G401 (cell line): ENCODE measurements around the gene TULP4. TPM values are rescaled to one million over a fixed set of nuclear protein-coding genes. Genes with fewer than 3 reads are reported as not detected.
"Not testable (repeated sequence)": the region's sequence is repeated elsewhere in the genome, so short reads cannot be mapped to it uniquely, and the experiment has no call there.

Source experiments
- DNase-seq: peaks from one replicate; pipeline ENCODE4 v3.0.0-alpha.2; 2015; ENCODE audit warnings: low spot score
- in situ Hi-C: cut with HindIII; loops from 2 replicates; pipeline ENCODE4 v1.10.0; 2016; ENCODE audit warnings: low sequenced_read_pairs, mixed read lengths
- total RNA-seq: library from RNA; depleted of rRNA; stranded (reverse); fragments of >200 nt; shearing (Covaris generic); gene quantifications from 2 replicates; pipeline ENCODE4 v1.2.3, GENCODE V29; 2014

Gene TULP4
- total RNA-seq, 1 experiment from 2014 or later = 68.5 TPM

DNA sequence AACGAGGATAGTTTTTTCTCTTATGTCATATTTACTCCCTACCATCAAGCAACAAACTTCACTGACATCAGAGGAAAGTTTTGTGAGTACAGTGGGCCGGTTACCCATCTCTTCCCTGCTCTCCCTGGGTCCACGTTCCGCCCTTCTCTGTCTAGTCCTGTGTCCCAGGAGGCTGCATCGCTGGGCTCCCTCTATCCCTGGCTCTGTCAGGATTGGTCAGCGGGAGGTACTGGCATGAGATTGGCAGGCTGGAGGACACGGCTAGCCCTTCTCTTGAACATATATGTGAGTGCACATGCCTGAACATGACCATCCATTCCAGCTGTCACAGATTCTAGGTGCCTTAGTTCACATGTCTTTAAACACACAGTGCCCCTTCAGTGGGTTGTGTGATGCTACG is 217.4 kb downstream of the TULP4 start:
- DNase-seq = no peak
- in situ Hi-C loops = no loop called here

DNA sequence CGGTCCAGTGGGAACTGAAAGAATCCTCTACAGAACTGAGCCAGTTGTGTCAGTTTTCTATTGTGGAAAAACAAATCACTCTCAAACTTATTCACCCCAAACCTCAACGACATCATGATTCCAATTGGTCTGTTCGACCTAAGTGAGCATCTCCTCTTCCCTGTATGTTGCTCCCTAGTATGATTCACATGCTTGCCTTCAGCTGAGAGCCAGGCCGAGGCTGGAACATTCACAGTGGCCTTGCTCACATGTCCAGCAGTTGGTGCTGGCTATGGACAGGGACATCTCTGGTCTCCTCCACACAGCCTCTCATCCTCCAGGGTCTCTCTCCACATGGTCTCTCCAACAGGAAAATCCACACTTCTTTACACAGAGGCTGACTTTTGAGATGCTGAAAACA is 219.3 kb downstream of the TULP4 start:
- no peak for DNase-seq
- in situ Hi-C loops = no loop called here

DNA sequence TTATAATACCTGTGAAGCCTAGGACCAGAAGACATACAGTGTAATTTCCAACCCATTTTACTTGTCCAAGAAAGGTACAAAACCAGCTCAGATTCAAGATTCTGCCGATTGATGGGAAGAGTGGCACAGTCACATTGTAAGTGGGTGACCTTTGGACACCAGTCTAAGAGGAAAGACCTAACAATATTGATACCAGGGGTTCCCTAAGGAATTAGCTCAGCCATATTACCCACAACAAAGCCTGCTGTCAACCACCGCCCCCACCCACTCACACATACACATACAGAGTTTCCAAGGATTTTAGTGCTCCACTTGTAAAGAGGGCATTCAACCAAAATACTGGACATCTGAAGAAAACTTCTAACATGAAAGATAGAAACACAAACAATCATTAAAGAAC is 219.7 kb downstream of the TULP4 start:
- no peak for DNase-seq
- in situ Hi-C loops = no loop called here

DNA sequence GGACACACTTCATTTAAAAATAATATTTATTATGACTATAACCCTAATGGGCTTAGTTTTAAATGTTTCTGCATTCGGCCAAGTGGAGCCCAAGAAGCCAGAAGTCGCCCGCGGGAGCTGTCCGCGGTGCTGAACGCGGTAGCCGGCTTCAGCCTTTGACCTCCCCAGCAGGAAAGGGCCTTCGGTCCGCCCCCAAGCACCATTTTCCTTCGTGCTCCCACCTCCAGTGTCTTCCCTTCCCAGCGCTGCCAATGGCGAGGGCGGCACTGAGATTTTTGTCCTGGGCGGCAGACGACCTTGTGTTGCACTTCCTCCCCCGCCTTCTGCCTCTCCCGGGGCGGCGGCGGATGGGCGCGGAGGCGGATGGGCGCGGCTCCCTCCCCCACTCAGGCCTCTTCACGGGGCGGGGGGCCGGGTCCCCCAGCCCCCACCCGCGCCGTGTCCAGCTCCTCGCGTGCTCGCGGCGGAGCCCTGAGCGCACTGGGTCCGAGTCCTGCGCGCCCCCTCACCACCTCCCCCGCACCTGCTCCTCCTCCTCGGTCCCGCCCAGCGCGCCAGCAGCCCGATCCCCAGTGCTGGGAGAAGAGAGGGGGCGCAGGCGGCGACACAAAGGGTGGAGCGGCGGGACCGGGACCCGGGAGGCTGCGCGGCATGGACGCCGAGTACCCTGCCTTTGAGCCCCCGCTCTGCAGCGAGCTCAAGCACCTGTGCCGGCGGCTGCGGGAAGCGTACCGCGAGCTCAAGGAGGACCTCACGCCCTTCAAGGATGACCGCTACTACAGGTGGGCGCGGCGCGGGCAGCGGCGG is 224.0 kb downstream of the TULP4 start:
- in situ Hi-C loops = no loop called here
- DNase-seq = peak; percentile 32

DNA sequence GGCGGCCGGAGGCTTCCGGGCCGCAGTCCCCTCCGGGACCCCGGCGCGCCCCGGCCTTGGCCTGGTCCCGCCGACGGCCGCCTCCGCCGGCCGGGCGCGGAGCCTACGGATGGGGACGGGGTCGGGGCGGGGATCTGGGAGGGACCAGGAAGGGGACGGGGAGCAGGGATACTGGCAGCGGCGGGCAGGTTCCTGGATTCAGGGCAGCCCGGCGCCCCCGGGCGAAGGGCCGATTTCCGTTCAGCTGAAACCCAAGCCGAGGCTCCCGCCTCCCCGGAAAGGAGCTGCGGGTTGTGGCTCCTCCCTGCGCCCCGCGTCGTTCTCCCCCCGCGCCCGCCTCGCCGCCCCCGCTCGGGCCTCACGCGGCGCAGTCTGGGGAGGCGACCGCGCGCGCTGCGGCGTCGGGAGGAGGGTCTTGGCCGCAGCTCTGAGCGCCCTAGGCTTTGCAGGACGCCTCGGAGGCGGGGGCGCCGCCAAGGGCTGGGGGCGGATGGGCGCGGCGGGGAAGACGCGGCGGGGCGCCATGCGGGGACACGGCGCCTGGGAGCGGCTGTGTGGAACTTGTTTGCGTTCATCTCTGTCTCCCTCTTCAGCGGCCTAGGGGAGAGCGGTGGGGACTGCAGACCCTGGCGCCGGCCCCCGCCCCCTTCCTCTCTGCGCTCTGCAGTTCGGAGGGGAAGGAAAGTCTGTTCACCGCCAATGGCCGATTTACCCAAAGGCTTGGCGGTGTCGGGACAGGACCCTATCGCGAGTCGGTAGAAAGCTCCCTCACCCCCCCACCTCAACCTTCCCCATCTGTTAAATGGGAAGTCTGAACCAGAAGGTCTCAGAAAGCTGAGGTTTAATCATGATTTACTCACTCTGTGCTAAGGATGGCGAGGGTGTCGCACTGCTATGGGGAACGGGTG is 224.9 kb downstream of the TULP4 start:
- in situ Hi-C loops = no loop called here
- no peak for DNase-seq

DNA sequence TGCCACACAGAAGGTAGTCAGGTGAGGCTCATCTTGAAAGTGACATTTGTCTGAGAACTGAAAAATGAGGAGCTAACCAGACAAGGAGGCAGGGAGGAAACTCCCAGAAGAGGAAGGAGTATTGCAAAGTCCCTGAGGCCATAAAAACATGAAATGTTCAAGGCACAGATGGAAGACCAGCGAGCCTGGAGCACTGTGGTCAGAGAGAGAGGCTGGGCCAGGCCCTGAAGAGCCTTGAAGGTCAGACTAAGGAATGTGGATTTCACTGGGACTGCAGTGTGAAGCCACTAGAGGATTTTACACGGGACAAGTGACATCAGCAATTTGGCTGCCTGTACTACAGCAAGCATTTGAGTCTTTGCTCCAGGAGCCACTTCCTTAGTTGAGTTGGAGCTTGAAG is 226.5 kb downstream of the TULP4 start:
- in situ Hi-C loops = no loop called here
- DNase-seq = no peak

DNA sequence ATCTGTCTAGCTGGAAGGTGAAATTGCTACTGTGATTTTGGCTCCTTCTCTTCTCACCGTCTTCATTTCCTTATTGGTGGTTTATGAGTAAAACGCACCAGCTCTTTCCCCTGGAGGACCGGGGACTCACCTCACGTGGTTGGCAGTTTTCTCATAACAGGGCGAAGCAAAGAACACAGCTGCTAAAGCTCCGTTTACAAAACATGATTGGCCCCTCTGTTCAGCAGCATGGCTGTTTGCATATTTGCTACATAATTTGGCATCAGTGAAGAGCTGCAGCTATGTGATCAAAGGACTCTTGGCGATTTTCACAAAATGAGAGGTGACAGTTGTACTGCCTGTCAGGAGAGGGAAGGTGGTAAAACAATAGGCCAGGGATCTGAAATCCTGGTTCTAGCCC is 227.1 kb downstream of the TULP4 start:
- in situ Hi-C loops = no loop called here
- no peak for DNase-seq

DNA sequence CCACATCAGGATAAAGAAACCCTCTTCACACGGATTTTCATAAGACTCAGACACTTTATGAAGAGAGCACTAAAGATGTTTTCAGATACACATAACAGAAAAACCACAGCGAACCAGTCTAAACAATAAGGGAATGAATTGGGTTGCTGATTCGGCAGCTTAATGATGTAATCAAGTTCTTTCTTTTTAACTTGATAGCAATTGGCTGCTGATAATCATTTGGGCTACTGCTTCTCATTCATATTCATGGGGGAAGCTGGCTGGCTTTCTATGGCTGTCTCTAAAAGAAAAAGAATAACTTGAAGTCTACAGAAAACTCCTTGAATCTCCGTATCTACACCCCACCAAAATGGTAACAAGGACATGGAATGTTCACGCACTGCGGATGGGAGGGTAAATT is 227.6 kb downstream of the TULP4 start:
- in situ Hi-C loops = no loop called here
- DNase-seq = no peak

DNA sequence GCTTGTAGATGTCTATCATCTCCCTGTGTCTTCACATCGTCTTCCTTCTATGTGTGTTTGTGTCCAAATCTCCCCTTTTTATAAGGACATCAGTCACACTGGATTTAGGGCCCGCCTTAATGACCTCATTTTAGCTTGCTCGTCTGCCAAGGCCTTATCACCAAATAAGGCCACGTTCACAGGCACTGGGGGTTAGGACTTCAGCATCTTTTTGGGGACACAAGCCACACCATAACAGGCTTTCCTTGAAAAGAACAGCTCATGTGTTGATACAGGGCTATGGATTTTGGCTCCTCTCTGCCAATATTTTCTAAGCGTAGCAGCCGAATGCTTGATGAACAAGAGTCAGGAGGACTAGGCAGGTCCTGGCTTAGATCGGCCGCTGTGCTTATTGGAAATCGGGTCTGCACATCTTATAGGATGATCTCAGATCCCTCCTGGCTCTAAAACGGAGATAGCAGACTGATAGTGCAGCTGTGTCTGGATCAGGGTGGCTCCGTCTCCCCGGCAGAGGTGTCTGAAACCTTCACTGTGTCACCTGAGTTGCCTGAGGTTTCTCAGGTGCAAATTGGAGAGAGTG is 231.4 kb downstream of the TULP4 start:
- in situ Hi-C loops = no loop called here
- no peak for DNase-seq

DNA sequence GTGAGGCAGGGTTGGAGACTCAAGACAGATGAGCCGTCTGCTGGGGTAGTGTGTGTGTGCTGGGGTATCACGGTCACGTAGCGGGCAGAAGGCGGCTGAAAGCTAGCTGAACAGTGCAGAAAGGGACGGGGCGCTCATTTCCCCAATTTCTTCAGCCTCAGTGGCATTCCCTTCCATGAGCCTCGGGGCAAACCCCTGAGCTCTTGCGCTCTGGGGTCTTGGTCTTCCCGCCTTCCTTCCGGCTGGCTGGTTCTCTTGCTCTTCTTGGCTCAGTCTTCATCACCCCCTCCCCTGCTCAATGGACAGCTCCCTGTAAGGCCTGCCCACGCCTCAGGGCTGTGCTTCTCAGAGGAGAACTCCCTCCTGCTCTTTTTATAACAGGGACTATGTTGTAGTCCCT is 232.2 kb downstream of the TULP4 start:
- in situ Hi-C loops = no loop called here
- no peak for DNase-seq

DNA sequence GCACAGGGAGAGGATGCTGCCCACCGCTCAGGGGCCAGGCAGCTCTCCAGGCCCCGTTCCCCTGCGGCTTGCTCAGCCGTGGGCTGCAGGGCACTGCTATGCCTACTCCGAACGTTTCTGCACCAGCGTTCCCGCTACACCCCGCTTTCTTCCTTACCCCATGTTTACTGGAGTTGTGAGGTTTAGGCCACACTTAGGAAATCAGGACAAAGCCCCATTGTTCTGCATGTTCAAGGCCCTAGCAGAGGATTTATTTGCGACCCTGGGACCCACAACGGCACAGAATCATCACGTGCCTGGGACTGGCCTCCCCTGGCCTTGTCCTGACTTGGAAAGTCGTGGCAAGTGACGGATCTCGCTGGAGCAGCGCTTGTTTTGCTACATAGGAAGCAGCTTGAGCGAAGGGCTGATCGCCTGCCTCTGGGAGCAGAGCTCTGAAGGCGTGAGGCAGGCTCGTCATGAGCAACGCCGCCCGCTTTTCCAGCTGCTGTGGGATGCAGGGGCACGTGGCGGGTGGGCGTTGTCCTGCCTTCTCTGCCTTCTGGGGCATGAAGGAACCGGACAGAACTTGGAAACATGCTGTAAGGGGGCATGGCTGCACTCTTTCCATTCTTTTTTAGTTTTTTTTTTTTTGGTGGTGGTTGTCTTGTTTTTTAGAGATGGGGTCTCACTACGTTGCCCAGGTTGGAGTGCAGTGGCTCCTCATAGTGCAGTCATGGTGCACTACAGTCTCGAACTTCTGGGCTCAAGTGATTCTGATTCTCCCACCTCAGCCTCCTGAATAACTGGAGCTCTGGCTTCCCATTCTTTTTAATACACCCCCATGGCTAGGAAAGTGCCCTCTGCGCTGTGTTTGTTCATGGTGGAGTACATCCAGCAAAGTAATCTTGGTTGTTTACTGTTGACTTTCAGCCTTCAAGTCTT is 233.0 kb downstream of the TULP4 start:
- no peak for DNase-seq
- in situ Hi-C loops = no loop called here

DNA sequence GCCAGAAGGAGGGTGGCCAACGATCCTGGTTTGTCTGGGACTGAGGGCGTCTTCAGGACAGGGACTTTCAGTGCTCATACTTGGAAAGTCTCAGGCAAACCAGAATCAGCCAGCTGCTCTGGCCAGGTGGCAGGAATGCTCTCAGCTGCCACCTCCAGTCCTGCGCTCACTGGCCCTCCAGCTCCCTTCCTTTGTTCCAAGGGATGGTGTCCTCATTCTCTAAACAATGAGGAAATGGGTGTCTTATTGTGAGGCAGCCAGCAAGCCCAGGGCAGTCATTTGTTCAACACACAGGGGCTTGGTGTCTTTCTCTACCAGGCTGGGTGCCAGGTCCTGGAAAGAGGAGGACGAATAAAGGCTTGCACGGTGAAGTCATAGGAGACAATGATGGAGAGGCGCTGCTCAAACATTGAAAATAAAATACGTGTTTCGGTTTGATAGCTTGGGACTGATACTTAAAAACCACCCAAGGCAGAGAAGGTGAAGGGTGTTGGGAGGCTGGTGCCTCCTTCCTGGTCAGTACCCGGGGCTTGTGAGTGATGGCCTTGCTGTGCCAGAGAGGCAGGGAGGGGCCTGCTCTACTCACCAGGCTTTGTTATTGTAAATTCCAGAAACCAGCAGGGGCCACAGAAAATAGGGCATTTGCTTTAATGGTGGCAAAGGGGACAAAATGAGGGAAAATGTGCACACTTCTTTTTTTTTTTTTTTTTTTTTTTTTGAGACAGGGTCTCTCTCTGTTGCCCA is 236.3 kb downstream of the TULP4 start:
- no peak for DNase-seq

DNA sequence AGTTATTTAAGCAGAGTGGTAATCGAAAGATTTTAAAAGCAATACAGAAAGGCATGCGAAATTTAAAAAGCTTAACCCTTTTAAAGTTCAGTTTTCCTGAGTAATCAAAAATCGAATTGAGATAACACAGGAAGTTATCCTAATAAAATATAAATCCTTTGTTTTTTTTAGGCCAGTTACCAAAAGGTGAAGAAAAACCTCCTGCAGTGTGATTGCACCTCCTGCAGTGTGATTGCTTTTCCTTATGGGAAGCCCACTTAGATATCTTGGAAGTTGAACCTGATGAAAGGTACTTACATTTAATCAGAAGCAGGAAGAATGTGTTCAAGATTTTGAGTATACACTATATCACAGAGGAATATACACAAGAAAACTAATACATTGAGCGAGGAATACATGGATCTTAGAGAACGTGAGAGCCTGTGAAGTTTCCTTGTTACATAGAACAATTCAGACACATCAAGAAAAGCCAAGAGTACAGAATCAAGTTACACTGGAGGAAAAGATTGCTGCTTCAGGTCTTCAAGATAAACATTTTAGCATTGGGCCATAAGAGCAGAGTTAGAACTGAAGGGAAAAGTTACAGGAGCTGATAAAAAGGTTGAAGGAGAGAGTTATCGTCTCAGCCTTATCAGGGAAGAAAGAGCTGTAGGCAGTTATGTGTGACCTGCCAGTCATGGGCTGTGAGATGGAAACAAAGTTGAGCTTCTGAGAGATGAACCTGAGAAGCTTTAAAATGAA is 240.0 kb downstream of the TULP4 start:
- in situ Hi-C loops = no loop called here
- DNase-seq = no peak

More for the DNA sequence above, 236.3 kb downstream of the TULP4 start:
- in situ Hi-C loops = no loop called here

DNA sequence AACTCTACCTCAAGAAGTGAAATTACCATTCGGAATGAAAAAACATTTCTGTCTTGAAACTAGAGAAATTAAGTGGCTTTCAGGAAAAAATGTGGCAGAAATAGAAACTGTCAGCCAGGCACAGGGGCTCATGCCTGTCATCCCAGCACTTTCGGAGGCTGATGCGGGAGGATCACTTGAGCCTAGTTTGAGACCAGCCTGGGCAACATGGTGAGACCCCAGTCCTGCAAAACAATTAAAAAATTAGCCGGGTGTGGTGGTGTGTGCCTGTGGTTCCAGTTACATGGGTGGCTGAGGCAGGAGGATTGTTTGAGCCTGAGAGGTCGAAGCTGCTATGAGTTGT is 240.5 kb downstream of the TULP4 start:
- DNase-seq = no peak
- in situ Hi-C loops = no loop called here

DNA sequence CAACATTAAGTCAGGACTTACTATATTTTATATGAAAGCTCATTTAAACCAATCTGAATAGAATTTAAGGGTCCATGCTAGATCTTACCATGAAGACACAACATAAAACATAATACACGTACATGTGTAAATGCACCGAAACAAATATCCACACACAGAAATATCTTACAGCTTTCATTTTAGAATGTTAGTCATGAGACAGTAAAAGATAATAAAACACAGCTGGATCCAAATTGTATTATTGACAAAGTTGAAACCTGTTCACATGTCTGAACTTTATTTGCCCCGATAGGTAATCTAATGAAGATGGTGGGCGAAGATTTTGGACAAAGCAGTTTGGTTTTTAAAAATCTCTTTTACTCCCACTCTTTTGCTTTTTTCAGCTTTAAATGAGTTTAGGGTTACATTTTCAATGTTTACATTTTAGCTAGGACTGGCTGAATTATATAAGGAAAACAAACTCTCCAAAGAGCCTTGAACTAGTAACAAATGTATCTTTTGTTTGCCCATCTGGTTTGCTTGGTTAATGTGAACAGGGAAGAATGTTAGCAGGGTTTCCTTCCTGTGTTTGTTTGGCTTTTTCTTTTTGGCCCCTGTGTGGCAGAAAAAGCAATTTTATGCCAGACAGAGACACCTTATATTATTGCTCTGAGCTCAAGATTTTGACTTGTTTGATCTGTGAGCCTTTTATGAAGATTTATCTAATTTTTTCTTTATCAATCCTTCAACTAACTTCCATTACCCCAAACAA is 242.5 kb downstream of the TULP4 start:
- in situ Hi-C loops = no loop called here
- DNase-seq = no peak

DNA sequence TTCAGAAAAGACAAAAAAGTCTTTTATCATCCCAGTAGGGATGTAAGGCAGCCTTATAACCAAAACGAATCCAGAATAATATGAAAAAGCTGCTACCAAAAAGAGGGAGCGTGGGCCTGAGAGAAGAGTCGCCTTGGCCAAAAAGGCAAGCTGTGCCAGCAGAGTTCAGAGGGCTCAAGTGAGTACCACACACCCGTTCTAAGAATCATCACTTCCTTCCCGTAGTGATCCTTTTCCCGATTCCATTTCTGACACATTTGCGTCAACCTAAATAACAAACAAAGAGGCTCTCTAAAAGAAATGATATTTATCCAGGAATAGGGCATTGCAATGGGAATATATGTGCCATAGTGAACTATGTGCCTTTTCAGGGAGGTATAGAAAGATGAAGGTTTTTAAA is 243.8 kb downstream of the TULP4 start:
- in situ Hi-C loops = no loop called here
- DNase-seq = no peak

DNA sequence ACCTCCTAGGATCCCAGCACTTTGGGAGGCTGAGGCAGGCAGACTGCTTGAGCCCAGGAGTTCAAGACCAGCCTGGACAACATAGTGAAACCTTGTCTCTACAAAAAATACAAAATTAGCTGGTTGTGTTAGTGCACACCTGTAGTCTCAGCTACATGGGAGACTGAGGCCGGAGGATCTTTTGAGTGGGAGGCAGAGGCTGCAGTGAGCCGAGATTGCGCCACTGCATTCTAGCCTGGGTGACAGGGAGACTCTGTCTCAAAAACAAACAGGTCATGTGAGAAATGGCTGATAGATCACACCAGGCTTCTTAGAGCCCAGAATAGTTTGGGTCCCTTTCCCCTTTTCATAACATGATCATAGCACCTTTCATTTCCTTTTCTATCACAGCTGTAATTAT is 244.8 kb downstream of the TULP4 start:
- in situ Hi-C loops, DNase-seq: not testable (repeated sequence)
